H9 (cell line): ENCODE measurements around the gene LPAR6. TPM values are rescaled to one million over a fixed set of nuclear protein-coding genes. Genes with fewer than 3 reads are reported as not detected.

ENCODE experiments used
- DNase-seq: peaks from one replicate; pipeline ENCODE4 v3.0.0-alpha.2; 2017
- H2AFZ ChIP-seq: one replicate; pipeline ENCODE4 v1.6.1; 2013; ENCODE audit warnings: mild to moderate bottlenecking, low read length, control low read depth, moderate library complexity
- H2AK5ac ChIP-seq: 2 replicates; pipeline ENCODE4 v1.6.1; 2013; ENCODE audit warnings: low read length, control low read depth, mixed read lengths; ENCODE audit not compliant: insufficient read length
- H2BK120ac ChIP-seq: one replicate; pipeline ENCODE4 v1.6.1; 2013; ENCODE audit warnings: low read depth, mild to moderate bottlenecking, low read length, control low read depth, inconsistent platforms; ENCODE audit not compliant: poor library complexity, severe bottlenecking
- H2BK12ac ChIP-seq: 2 replicates; pipeline ENCODE4 v1.6.1; 2013; ENCODE audit warnings: low read length, control low read depth, mixed read lengths, low read depth; ENCODE audit not compliant: insufficient read length
- H2BK15ac ChIP-seq: 2 replicates; pipeline ENCODE4 v1.6.1; 2013; ENCODE audit warnings: low read depth, low read length, control low read depth
- H2BK20ac ChIP-seq: one replicate; pipeline ENCODE4 v1.6.1; 2013; ENCODE audit warnings: low read depth, mild to moderate bottlenecking, low read length, control low read depth, inconsistent platforms; ENCODE audit not compliant: poor library complexity, severe bottlenecking
- H2BK5ac ChIP-seq: 2 replicates; pipeline ENCODE4 v1.6.1; 2013; ENCODE audit warnings: low read length, control low read depth, mixed read lengths; ENCODE audit not compliant: insufficient read length
- H3K14ac ChIP-seq: 2 replicates; pipeline ENCODE4 v1.6.1; 2013; ENCODE audit warnings: low read length, control low read depth; ENCODE audit not compliant: insufficient read depth
- H3K18ac ChIP-seq: 2 replicates; pipeline ENCODE4 v1.6.1; 2013; ENCODE audit warnings: low read depth, mild to moderate bottlenecking, mixed read lengths, low read length, control low read depth; ENCODE audit not compliant: insufficient read length
- H3K23ac ChIP-seq: 2 replicates; pipeline ENCODE4 v1.6.1; 2013; ENCODE audit warnings: low read length, control low read depth, mixed read lengths, low read depth; ENCODE audit not compliant: insufficient read length
- H3K23me2 ChIP-seq: 2 replicates; pipeline ENCODE4 v1.6.1; 2013; ENCODE audit warnings: low read depth, mild to moderate bottlenecking, mixed read lengths, low read length, control low read depth; ENCODE audit not compliant: insufficient read length, poor library complexity, severe bottlenecking
- H3K27ac ChIP-seq: 2 replicates; pipeline ENCODE4 v1.5.1; 2013; ENCODE audit warnings: low read length, control low read depth, mixed read lengths, low read depth; ENCODE audit not compliant: insufficient read length
- H3K27me3 ChIP-seq: 2 replicates; pipeline ENCODE4 v1.6.1; 2013; ENCODE audit warnings: low read length, control low read depth, inconsistent platforms; ENCODE audit not compliant: insufficient read depth
- H3K4ac ChIP-seq: 2 replicates; pipeline ENCODE4 v1.6.1; 2013; ENCODE audit warnings: low read depth, mild to moderate bottlenecking, control low read depth, inconsistent platforms, low read length, moderate library complexity
- H3K4me1 ChIP-seq: 2 replicates; pipeline ENCODE4 v1.6.1; 2013; ENCODE audit warnings: low read length, control low read depth, inconsistent platforms; ENCODE audit not compliant: insufficient read depth
- H3K4me2 ChIP-seq: 2 replicates; pipeline ENCODE4 v1.6.1; 2013; ENCODE audit warnings: low read length, control low read depth, mixed read lengths; ENCODE audit not compliant: insufficient read length, insufficient read depth
- H3K56ac ChIP-seq: 2 replicates; pipeline ENCODE4 v1.6.1; 2013; ENCODE audit warnings: low read depth, mild to moderate bottlenecking, mixed read lengths, low read length, control low read depth; ENCODE audit not compliant: insufficient read length
- H3K79me1 ChIP-seq: 2 replicates; pipeline ENCODE4 v1.6.1; 2013; ENCODE audit warnings: low read depth, mild to moderate bottlenecking, moderate library complexity, low read length, control low read depth, inconsistent platforms; ENCODE audit not compliant: insufficient read depth, poor library complexity, severe bottlenecking
- H3K79me2 ChIP-seq: 2 replicates; pipeline ENCODE4 v1.6.1; 2013; ENCODE audit warnings: low read length, control low read depth, inconsistent platforms; ENCODE audit not compliant: insufficient read depth
- H3K9ac ChIP-seq: 2 replicates; pipeline ENCODE4 v1.6.1; 2013; ENCODE audit warnings: low read length, control low read depth, mixed read lengths; ENCODE audit not compliant: insufficient read length; ENCODE audit errors: extremely low read depth
- H3K9me3 ChIP-seq: one replicate; pipeline ENCODE4 v1.6.1; 2013; ENCODE audit warnings: low read depth, low read length, inconsistent platforms; ENCODE audit not compliant: control insufficient read depth
- H3T11ph ChIP-seq: one replicate; pipeline ENCODE4 v1.6.1; 2013; ENCODE audit warnings: mild to moderate bottlenecking, low read length, control low read depth, inconsistent platforms
- H4K20me1 ChIP-seq: one replicate; pipeline ENCODE4 v1.6.1; 2013; ENCODE audit not compliant: control insufficient read depth, insufficient read length, insufficient read depth
- H4K5ac ChIP-seq: 2 replicates; pipeline ENCODE4 v1.6.1; 2013; ENCODE audit warnings: low read depth, mild to moderate bottlenecking, mixed read lengths, low read length, control low read depth; ENCODE audit not compliant: insufficient read length
- H4K8ac ChIP-seq: replicated peaks from 2 replicates; pipeline ENCODE4 v1.6.1; 2013; ENCODE audit warnings: low read length, control low read depth, mixed read lengths, low read depth; ENCODE audit not compliant: insufficient read length
- H4K91ac ChIP-seq: 2 replicates; pipeline ENCODE4 v1.6.1; 2013; ENCODE audit warnings: low read depth, mild to moderate bottlenecking, moderate library complexity, mixed read lengths, low read length, control low read depth; ENCODE audit not compliant: insufficient read length
- H3K27ac Mint-ChIP-seq, 3 experiments: 2 replicates in 2 of 3; 3 replicates in 1 of 3; pipeline ENCODE4 v1.8.0; 2020 to 2021; ENCODE audit warnings: mixed read lengths in 3 of 3, mild to moderate bottlenecking in 1 of 3, moderate library complexity in 1 of 3
- H3K27me3 Mint-ChIP-seq: 2 replicates; pipeline ENCODE4 v1.8.0; 2021; ENCODE audit warnings: low read depth, mild to moderate bottlenecking, moderate library complexity, mixed read lengths
- H3K36me3 Mint-ChIP-seq, 3 experiments: 2 replicates in 2 of 3; 3 replicates in 1 of 3; pipeline ENCODE4 v1.8.0; 2020 to 2021; ENCODE audit warnings: low read depth in 3 of 3, mixed read lengths in 3 of 3; ENCODE audit not compliant: insufficient read depth in 1 of 3
- H3K4me1 Mint-ChIP-seq, 2 experiments: 2 replicates each; pipeline ENCODE4 v1.8.0; 2020; ENCODE audit warnings: mixed read lengths in 2 of 2
- H3K4me3 Mint-ChIP-seq, 2 experiments: 2 replicates in 1 of 2; 3 replicates in 1 of 2; pipeline ENCODE4 v1.8.0; 2020 to 2021; ENCODE audit warnings: mild to moderate bottlenecking in 2 of 2, mixed read lengths in 2 of 2, moderate library complexity in 1 of 2
- H3K9me3 Mint-ChIP-seq, 2 experiments: 2 replicates in 1 of 2; 3 replicates in 1 of 2; pipeline ENCODE4 v1.8.0; 2020; ENCODE audit warnings: mild to moderate bottlenecking in 2 of 2, mixed read lengths in 2 of 2, moderate library complexity in 1 of 2
- WGBS: extraction: QIAGEN DNeasy Blood & Tissue Kit; methylation state at CpG from one replicate; pipeline ENCODE4 v1.1.7; 2013; ENCODE audit warnings: missing lambda C conversion rate, low lambda C conversion rate, mixed read lengths; ENCODE audit not compliant: insufficient read length; ENCODE audit errors: extremely low coverage; 5-methylcytosine and 5-hydroxymethylcytosine counted together
- total RNA-seq: library from RNA; stranded (reverse); gene quantifications from 2 replicates; pipeline ENCODE4 v1.2.1, GENCODE V29; 2021
- TF ChIP-seq, protein P1 (sequence below): fragments of 200-600 bp; sonication (generic); conservative IDR thresholded peaks from 3 replicates; pipeline ENCODE4 v1.8.0; 2021; ENCODE audit warnings: antibody characterized with exemption, mild to moderate bottlenecking

The LPAR6 gene
- total RNA-seq, 1 experiment from 2014 or later: 4.2 TPM

DNA sequence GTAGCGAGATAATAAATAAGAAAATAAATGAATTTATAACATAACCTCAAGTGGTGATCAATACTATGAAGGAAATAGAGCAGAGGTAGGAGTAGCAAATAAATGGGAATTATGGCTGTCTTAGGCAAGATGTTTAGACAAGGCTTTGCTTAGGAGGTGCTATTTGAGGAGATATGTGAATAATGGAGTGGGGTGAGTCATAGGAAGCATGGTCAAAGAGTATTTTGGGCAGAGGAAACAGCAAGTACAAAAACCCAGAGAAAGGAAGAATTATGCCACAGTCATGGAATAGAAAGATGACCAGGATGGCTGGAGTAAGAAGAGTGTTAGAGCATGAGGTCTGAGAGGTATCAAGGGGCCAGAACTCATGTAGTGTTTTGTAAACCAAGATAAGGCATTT lies 33.6 kb upstream of the LPAR6 start:
- H2BK120ac ChIP-seq: no peak overlapping the region
- no peaks in the 10 kb centered on the region for H3K27me3 ChIP-seq
- H2BK12ac ChIP-seq: no peak overlapping the region
- no peak overlapping the region for H4K91ac ChIP-seq
- H3T11ph ChIP-seq: no peak overlapping the region
- H3K4me3 Mint-ChIP-seq: no peak overlapping the region
- no peak overlapping the region for H3K27ac ChIP-seq
- H2BK20ac ChIP-seq: no peak overlapping the region
- H3K23me2 ChIP-seq: no peaks in the 10 kb centered on the region
- peaks cover 0 to 3% of the 10 kb centered on the region in 2 experiments; a peak in 2 of 5 replicates for H3K9me3 Mint-ChIP-seq
- H2AFZ ChIP-seq: no peak overlapping the region
- H3K9ac ChIP-seq: no peak overlapping the region
- no peak overlapping the region for H2BK15ac ChIP-seq
- H3K9me3 ChIP-seq: no peaks in the 10 kb centered on the region
- H3K4me1 ChIP-seq: no peaks in the 10 kb centered on the region
- TF ChIP-seq, protein P1, sequence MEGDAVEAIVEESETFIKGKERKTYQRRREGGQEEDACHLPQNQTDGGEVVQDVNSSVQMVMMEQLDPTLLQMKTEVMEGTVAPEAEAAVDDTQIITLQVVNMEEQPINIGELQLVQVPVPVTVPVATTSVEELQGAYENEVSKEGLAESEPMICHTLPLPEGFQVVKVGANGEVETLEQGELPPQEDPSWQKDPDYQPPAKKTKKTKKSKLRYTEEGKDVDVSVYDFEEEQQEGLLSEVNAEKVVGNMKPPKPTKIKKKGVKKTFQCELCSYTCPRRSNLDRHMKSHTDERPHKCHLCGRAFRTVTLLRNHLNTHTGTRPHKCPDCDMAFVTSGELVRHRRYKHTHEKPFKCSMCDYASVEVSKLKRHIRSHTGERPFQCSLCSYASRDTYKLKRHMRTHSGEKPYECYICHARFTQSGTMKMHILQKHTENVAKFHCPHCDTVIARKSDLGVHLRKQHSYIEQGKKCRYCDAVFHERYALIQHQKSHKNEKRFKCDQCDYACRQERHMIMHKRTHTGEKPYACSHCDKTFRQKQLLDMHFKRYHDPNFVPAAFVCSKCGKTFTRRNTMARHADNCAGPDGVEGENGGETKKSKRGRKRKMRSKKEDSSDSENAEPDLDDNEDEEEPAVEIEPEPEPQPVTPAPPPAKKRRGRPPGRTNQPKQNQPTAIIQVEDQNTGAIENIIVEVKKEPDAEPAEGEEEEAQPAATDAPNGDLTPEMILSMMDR: no peak
- no peak overlapping the region for H3K4me2 ChIP-seq
- no peak overlapping the region for H3K14ac ChIP-seq
- H2BK5ac ChIP-seq: no peak overlapping the region
- H4K20me1 ChIP-seq: no peaks in the 10 kb centered on the region
- peaks cover 0 to 8% (median 3%) of the 10 kb centered on the region in 3 experiments; a peak in 4 of 7 replicates for H3K36me3 Mint-ChIP-seq
- no peak overlapping the region for H3K56ac ChIP-seq
- no peak overlapping the region for H3K18ac ChIP-seq
- H3K79me2 ChIP-seq: no peaks in the 10 kb centered on the region
- no peak overlapping the region for H3K23ac ChIP-seq
- no peak overlapping the region for H2AK5ac ChIP-seq
- H3K79me1 ChIP-seq: no peaks in the 10 kb centered on the region
- no peak overlapping the region for H4K5ac ChIP-seq
- no peak for DNase-seq
- no peaks in the 10 kb centered on the region for H3K4me1 Mint-ChIP-seq
- H3K27me3 Mint-ChIP-seq: no peaks in the 10 kb centered on the region; the same call in 1 of the 2 replicates
- H3K27ac Mint-ChIP-seq: no peak overlapping the region
- no peak overlapping the region for H3K4ac ChIP-seq
- WGBS: no CpG with 5 or more reads among the region's 1 CpG
- no peak overlapping the region for H4K8ac ChIP-seq
